HG03439 (cell line): ENCODE measurements around the gene AMDHD2.

Source experiments
- ATAC-seq: cut with Tn5 transposase; IDR thresholded peaks from one replicate; pipeline ENCODE4 v1.9.1; 2021; ENCODE audit warnings: mild to moderate bottlenecking, moderate library complexity; ENCODE audit not compliant: unreplicated experiment

AMDHD2 gene

DNA sequence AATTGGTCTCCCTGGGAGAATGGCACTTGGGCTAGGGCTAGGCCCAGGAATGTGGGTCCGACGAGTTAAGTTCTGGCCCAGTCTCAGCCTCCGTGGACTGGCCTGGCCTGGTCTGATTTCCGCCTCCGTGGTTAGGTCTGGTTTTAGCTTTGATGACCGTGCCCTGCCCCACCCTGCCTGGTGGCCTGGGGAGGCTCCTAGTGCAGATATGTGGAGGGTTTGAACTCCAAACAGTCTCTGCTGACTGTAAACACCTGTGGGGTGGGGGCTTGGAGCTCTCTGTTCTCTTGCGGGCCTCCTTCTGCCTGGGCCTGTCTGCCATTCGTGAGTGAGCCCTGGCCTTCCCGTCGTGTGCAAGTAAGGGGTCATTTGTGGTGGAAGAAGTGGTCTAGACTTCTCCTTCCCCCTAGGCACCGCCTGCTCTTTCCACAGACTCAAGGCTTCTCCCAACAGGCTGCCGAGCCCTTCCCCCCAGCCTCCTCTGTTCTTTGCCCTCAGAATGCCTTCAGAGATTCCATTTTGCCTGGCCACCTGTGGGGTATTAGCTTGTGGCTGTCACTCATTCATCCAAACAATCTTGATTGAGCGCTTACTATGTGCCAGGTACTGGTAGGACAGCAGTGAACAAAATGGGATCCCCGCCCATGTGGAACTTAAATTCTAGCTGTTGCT lies 4.9 kb upstream of the AMDHD2 start:
- ATAC-seq: no peak

DNA sequence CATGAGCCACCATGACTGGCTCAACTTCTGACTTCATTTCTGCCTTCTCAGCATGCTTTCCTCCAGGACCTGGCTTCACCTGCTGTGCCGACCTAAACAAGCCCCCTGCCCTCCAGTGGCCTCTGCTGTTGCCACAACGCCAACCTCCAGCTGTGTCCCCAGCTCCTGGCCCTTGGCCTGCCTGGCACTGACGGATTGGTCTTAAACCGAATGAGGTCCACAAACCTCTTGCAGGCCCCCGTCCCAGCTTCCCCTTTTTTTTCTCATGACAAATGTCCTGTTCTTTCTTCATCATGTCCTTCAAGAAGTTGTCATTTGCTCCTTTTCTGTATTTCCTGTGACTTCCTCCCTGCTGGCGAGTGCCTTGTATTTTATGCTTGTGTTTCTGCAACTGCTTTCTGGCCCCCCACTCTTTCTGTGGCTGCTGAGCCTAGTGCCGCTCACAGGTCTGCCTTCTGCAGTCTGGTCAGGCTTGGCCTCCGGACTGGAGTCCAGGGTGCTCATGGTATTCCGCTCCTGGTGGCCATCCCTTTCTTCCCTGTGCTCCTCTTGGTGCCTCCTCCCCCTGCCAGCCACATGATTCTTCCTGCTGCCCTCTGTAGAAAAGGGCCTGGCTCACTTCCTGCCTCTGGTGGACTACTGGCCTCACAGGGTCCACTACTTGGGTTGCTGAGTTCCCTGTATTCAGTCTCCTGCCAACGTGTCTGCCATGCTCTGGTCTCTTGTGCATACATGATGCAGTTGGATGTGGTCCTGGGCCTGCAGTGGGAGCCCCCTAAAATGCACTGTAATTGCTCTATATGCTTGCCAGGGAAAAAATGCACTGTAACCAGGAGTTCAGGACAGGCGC lies 3.6 kb upstream of the AMDHD2 start:
- no peak for ATAC-seq

DNA sequence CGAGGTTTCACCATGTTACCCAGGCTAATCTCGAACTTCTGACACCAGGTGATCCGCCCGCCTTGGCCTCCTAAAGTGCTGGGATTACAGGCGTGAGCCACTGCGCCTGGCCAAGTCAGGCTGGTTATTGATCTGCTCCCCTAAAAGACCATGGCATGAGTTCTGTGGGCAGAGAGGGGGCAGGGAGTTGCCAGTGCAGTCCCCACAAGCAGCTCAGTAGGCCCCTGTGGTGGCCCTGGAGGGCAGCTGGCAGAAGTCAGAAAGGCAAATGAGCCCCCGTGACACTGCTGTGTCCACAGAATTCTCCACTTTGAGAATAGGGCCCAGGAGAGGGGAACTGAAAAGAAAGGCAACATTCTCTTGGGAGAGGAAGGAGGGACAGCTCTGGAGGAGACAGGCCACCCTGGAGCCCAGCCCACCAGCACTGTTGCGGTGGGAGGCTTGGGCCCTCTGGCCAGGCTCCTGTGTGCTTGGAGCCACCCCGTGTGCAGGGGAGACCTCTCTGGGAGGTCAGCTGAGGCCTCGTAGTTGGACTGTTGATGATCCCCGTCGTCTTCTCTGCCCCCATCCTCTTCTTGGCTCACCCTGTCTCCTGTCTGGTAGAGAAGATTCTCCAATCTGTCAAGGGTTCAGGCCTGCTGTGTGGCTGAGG lies 2.1 kb upstream of the AMDHD2 start:
- no peak for ATAC-seq

DNA sequence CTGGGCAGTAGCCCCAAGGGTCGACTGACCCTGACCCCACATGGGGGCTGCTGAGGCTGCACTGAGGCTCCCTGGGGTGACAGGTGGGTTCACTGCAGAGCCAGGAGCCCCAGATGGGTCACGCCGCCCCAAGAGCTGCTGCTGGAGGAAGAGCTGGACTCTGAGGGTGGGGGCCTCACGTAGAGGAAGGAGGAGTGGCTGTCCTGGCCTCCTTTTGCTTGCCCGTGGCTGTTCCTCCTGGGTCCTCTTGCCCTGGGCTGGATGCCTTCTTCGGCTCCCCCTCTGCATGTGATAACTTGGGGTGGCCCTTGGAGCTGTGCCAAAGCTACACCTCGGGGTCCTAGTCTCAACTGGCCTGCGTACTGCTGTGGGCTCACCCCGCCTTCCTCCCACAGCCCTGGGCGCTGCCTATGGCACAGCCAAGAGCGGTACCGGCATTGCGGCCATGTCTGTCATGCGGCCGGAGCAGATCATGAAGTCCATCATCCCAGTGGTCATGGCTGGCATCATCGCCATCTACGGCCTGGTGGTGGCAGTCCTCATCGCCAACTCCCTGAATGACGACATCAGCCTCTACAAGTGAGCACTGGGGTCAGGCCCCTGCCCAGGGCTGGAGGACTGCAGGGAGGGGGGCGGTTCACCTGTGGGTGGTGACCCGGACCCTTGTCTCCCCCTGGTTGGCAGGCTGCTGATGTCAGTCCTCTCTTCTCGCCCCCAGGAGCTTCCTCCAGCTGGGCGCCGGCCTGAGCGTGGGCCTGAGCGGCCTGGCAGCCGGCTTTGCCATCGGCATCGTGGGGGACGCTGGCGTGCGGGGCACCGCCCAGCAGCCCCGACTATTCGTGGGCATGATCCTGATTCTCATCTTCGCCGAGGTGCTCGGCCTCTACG lies 1.1 kb upstream of the AMDHD2 start:
- no peak for ATAC-seq

DNA sequence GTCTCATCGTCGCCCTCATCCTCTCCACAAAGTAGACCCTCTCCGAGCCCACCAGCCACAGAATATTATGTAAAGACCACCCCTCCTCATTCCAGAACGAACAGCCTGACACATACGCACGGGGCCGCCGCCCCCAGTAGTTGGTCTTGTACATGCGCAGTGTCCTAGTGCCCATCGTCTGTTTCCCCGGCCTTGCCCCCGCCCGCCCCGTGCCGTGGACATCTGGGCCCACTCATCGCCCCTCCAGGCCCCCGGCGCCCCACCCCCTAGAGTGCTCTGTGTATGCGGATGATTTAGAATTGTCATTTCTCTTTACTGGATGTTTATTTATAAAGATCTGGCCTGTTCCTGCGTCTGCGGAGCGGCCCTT lies 475 bp upstream of the AMDHD2 start:
- no peak for ATAC-seq

DNA sequence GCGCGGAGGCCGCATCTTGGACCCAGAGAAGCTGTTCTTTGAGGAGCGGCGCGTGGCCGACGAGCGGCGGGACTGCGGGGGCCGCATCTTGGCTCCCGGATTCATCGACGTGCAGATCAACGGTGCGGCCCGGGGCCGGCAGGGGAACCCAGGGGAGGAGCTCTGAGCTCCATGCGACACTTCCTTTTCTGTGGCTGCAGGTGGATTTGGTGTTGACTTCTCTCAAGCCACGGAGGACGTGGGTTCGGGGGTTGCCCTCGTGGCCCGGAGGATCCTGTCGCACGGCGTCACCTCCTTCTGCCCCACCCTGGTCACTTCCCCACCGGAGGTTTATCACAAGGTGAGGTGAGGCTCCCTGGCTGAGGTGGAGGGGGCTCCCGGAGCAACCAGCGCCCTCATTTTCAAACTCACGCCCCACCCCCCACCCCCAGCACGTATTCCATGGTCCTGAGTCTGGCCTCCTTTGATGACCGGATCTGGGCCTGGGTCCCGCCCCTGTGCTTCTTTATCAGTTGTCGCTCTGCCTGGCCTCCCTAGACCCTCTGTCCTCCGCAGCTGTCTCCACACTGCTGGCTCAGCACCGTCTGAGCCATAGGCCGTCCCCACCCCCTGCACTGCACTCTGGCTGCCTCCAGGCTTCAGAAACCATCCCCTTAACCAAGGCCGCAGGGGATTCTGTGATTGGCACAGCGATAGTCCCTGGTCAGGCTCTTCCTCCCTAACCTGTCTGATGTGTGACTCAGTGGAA lies 787 bp downstream of the AMDHD2 start:
- no peak for ATAC-seq

DNA sequence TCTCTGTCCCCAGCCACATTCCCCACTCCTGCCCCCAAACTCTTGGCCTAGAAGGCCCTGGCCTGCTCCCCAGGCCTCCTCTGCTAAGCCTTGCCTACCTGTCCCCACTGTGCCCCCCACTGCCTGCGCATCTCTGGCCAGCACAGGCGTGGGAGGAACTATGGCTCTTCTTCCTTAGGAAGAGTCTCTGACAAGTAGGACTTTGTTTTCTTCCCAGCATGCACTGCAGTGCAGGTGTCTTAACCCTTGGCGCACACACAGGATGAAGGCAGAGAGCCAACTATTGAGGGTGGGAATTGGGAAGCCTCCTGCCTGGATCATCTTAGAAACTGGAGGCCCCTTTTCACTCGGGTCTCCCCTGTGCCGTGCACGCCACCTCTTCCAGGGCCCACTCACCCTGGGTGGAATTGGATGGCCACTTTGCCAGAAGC lies 3.6 kb downstream of the AMDHD2 start:
- no peak for ATAC-seq

DNA sequence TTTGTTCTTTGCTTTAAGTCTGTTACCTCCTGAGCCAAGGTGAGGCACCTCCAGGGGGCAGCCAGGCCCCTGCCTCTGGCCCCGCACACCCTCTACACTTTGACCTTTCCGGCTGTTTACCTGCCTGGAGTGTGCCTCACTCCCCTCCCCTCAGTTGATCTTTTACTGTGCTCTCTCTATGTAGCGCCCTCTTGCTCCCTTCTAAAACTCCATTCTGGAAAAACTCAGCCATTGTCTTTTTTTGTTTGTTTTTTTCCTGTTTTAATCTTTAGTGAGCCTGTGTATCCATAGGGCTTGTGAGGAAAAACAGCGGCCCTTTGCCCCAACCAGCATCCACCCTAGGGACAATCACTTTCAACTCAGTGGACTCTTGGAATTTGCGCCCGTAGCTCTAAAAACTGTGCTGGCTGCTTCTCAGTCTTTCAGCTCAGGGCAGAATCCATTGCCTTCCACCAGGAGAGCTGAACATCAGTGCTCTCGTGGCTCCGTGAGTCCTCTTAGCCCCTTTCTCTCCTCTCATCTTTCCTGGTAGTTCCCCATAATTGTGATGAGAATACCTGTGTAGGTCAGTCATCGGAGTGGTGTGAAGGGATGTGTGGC lies 4.3 kb downstream of the AMDHD2 start:
- ATAC-seq: no peak

DNA sequence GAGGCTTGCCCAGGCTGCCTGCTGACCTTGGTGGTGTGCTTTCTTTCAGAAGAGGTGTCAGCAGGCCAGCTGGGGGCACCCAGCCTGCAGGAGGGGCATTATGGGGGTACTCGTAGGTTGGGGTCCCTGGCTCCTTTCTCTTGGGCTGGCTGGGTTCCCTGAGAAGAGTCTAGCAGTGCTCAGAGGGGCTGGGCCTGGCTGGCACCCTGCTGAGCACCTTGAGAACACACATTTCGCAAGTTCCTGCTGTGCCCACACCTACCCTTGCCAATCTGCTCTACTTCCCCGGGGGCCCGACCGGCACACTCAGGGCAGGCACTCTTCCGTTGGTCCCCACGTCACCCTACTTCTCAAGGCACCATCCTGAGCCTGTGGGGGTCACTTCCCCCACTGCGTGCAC lies 6.0 kb downstream of the AMDHD2 start:
- ATAC-seq: no peak

DNA sequence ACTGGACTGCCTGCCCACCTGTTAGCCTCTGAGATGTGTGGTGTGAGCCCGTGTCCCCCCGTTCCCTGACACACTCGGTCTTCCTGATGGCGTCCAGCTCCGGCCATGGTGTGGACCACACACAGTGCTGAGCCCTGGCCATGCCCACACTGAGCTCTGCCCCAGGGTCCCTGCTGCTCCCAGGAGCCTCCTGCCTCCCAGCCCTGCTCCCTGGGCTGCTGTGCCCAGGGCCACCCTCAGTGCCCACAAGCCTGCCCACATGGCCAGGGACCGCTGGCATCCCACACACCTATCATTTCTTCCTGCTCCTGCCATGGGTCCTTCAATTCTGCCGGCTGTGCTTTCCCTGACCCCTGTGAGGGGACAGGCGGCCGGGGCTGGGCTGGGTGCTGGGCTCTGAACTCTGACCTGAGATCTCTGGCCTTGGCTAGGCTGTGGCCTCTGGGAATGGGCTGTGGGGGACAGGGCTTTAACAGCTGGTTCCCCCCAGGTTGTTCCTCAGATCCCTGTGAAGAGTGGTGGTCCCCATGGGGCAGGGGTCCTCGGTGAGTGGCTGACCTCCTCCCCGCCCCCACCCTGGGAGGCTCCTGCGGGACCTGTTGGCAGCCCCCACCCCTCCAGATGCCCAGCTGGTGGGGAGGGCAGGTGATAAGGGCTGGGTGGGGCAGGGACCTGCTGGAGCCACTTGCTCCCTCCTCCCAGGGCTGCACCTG lies 7.1 kb downstream of the AMDHD2 start:
- no peak for ATAC-seq

DNA sequence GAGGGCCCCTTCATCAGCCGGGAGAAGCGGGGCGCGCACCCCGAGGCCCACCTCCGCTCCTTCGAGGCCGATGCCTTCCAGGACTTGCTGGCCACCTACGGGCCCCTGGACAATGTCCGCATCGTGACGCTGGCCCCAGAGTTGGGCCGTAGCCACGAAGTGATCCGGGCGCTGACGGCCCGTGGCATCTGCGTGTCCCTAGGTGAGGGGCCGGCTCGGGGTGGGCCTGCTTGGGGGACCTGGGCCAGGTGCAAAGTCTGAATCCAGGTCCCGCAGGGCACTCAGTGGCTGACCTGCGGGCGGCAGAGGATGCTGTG lies 7.6 kb downstream of the AMDHD2 start:
- ATAC-seq: no peak

DNA sequence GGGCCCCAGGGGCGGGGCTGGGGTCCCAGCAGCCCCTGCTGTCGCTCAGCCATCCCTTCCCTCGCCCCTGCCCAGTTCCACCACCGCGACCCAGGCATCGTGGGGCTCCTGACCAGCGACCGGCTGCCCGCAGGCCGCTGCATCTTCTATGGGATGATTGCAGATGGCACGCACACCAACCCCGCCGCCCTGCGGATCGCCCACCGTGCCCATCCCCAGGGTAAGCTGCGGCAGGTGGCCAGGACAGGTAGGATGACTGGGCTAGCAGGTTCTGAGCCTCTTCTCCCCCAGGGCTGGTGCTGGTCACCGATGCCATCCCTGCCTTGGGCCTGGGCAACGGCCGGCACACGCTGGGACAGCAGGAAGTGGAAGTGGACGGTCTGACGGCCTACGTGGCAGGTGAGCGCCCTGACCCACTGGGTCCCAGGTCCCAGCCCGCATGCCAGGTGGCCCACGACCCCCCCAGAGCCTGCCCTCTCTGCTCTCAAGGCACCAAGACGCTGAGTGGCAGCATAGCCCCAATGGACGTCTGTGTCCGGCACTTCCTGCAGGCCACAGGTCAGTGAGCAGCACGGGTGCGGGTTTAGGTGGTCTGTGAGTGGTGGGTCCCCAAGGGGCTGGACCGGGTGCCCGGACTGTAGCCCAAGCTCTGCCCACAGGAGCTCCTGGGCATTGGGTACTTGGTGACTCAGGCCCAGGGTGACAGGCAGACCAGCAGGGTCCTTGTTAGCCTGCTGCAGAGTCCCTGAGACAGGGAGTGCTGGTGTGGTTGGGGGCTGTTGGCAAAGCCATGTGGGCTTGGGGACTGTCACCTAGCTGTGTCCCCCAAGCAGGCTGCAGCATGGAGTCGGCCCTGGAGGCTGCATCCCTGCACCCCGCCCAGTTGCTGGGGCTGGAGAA lies 8.2 kb downstream of the AMDHD2 start:
- no peak for ATAC-seq

DNA sequence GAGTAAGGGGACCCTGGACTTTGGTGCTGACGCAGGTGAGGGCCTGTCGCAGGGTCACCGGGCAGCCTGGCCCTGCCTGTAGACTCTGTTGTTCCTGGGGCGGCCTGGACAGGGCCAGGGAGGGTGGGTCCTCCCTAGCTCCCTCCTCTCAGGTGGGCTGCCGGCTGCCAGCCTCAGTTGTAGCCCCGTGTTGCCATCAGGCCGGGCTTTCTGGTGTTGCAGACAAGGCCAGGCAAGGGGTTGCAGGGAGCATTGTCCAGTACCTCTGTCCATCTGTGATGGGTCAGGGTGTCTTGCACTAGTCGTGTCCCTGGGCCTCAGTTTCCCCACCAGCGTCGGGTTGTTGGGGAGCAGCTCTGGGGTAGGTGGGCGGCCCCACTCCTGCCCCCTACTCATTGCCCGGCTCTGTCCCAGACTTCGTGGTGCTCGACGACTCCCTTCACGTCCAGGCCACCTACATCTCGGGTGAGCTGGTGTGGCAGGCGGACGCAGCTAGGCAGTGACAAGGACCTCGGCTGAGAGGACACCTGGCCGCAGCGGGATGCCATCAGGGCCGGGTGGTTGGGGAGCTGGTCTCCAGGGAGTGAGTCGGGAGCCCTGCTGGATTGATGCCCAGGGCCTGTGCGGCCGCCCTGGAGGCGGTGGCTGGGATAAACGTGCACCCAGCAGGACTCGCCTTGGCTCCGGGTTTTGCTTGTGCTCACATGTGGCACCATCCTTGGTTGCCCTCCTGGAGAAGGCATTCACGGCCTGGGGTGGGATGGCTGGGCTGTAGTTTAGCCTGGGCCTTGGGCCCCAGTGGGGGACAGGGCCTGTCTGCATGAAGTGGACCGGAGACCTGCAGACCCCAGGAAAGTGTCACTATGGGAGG lies 9.1 kb downstream of the AMDHD2 start:
- ATAC-seq: no peak

DNA sequence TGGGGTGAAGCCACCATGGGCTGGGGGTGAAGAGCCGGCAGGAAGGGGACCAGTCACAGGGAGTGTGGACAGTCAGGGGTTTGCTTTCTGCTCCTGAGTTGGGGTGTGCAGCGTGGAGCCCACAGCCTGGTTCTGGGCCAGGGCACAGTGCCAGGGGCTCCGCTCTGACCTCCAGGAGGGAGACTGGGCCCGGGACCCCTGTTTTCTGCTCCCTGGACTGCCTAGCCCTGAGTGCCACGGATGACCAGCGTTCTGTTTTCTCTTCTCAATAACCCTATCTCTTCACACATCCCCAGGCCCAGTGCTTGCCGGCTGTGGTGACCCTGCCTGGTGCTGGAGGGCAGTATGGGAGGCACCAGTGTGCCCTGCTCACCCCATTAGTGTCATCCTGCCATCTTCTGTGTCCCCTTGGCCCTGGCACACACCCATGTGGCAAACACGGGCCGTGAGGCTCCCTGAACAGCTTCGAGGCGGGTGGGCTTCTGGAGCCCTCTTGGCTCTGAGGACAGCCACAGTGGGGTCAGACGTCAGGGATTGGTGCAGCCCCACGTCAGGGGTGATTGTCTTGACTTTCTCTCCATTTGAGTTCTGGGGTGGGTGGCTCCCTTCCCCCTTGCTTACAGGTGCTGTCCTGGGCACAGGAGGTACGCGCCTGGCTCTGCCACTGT lies 9.9 kb downstream of the AMDHD2 start:
- ATAC-seq: no peak

DNA sequence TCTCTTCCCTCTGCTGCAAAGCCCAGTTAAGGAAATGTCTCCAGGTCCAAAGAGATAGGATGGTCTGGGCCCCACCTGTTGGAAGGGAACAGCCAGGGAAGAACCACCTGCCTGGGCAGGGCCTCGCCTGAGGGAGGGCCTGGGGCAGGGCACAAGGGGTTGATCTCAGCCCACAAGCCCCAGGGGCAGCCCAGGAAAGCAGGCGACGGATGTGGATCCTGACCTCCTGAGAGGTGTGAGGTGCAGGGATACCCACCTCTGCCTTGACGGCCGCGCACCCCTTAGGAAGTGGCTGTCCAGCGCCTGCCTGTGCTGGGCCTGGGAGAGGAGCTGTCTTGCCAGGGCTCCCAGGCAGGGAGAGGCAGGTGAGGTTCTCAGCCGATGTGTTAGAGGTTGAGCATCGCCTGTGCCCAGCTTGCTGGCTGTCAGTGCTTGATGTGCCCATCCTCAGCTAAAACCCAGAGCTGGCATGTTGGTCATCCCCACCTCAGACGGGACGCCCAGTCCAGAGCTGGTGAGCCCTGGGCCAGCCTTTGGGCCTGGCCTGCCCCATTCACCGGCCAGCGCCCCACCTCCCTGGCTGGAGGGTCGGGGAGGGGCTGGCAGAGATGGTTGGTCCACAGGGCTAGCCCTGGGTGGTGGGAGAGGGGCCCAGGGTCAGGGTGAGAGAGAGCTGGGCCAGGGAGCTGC lies 10.6 kb downstream of the AMDHD2 start:
- no peak for ATAC-seq

DNA sequence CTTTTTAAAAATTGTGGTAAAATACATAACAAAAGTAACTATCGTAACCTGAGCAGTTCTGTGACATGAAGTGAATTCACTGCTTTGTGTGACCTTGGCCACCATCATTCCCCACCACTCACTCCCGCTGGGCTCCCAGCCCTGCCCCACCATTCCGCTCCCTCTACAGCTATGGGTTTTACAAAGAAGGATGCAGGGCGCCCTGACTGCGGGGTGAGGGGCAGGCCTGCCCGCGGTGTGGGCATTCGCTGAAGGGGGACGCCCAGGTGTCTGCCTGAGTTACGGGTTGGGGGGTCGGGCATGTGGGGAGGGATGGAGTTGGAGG lies 11.2 kb downstream of the AMDHD2 start, which contains the start of gene CEMP1:
Gene CEMP1 (minus strand): TSS at position 38 of the 325 bp plus-strand sequence. CDS start 335 bp downstream, outside the sequence.
- ATAC-seq: no peak
